IPS-18c (cell line): Measurements from ENCODE around the gene CAV1.

Source experiments
- H3K4me3 ChIP-seq: 2 replicates; pipeline ENCODE4 v1.7.0; 2013; ENCODE audit warnings: low read depth, mild to moderate bottlenecking, low read length, moderate library complexity; ENCODE audit not compliant: insufficient read depth
- H3K9me3 ChIP-seq: one replicate; pipeline ENCODE4 v1.6.1; 2013; ENCODE audit warnings: mild to moderate bottlenecking, low read length, moderate library complexity; ENCODE audit not compliant: control insufficient read depth, insufficient read depth

CAV1 gene

DNA sequence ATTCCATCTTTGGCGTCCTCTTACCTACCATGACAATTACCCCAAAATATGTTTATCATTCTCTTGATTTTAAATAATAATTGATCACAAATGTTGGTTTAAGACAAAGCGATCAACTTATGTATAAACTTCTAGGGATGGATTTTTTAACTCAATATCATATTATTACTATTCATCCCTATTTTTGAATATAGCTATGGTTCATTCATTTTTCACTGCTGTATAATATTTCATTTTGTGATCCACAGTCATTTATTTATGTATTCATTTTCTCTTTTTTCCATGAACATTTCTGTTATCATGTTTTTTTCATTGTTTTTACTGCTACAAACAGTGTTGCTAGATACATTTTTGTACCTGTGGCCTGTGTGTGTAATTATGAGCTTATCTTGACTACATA, 85.9 kb downstream of the CAV1 start:
- Histone ChIP-seq H3K4me3 (no peak overlapping the region), H3K9me3 (no peaks in the 10 kb centered on the region)
